HL-60 (cell line): ENCODE results near the gene CHD5.

Source experiments
- CTCF ChIP-seq: IDR thresholded peaks from one replicate; pipeline ENCODE4 v1.5.1; 2011; ENCODE audit warnings: low read length, control low read depth, inconsistent platforms; ENCODE audit not compliant: insufficient read depth
- POLR2AphosphoS5 ChIP-seq: IDR thresholded peaks from 2 replicates; pipeline ENCODE4 v1.6.1; 2012; ENCODE audit warnings: low read depth
- SPI1 ChIP-seq: IDR thresholded peaks from 2 replicates; pipeline ENCODE4 v1.6.1; 2012; ENCODE audit warnings: low read depth, mild to moderate bottlenecking, borderline replicate concordance

GRCh38 chr1:6054596-6054995 lies 125.5 kb downstream of the CHD5 start:
- TF ChIP-seq POLR2AphosphoS5 (no peak), CTCF (no peak), SPI1 (no peak)
